ENCODE measurements around the gene SGK2. TPM values are rescaled to one million over a fixed set of nuclear protein-coding genes. Genes with fewer than 3 reads are reported as not detected.

Gene SGK2
- total RNA-seq, 2 experiments from 2014 or later, result 0.41 to 0.48 TPM

- peaks cover 25% of the 10 kb centered on the region for H3K36me3 ChIP-seq (ENCODE audit: insufficient read depth, low read length)
- no TSS peak for BruUV-seq (replicated peaks)
Observed at GRCh38 chr20:43520074-43520630, 38.7 kb upstream of the SGK2 start.

GRCh38 chr20:43525021-43525420, 33.8 kb upstream of the SGK2 start:
- Histone ChIP-seq H3K27ac (ENCODE audit: low read depth, low read length, poor library complexity, severe bottlenecking) (no peak overlapping the region), H3K79me2 (ENCODE audit: insufficient read depth, low read depth, low read length) (no peaks in the 10 kb centered on the region), H2AFZ (ENCODE audit: low read length) (no peak overlapping the region), H3K4me3 (ENCODE audit: low read depth, low read length, poor library complexity, severe bottlenecking) (no peak overlapping the region), H4K20me1 (ENCODE audit: insufficient read depth, low read length) (no peaks in the 10 kb centered on the region), H3K36me3 (ENCODE audit: insufficient read depth, low read length) (peaks cover 8% of the 10 kb centered on the region), H3K9me3 (ENCODE audit: low read length) (no peaks in the 10 kb centered on the region), H3K4me1 (ENCODE audit: insufficient read depth, low read length, poor library complexity, severe bottlenecking) (no peaks in the 10 kb centered on the region), H3K4me2 (ENCODE audit: low read length) (no peak overlapping the region), H3K9me2 (ENCODE audit: insufficient read depth, low read length) (no peaks in the 10 kb centered on the region)
- intact Hi-C loops (cut with micrococcal nuclease; ENCODE audit: unreplicated experiment), result no loop called here
- CTCF ChIA-PET (ENCODE audit: unreplicated experiment), result no interaction called here
- DNase-seq (ENCODE audit: low spot score), result no peak
- no peak for TF ChIP-seq EZH2phosphoT487 (IDR thresholded peaks at IDR 0.05; ENCODE audit: borderline replicate concordance, low read depth, low read length)
- TF ChIP-seq CTCF (conservative IDR thresholded peaks at IDR 0.05; ENCODE audit: low read length), result no peak
- POLR2A ChIA-PET, result interaction anchor here (0.5 kb wide), 1 partner anchor 66 kb away, joined by 4 read pairs; the partner anchor contains the start of gene IFT52
- BruUV-seq (replicated peaks), result no TSS peak

More at GRCh38 chr20:43520074-43520630, 38.7 kb upstream of the SGK2 start:
- H4K20me1 ChIP-seq (ENCODE audit: insufficient read depth, low read length), result no peaks in the 10 kb centered on the region
- intact Hi-C loops (cut with micrococcal nuclease; ENCODE audit: unreplicated experiment), result no loop called here
- H3K4me3 ChIP-seq (ENCODE audit: low read depth, low read length, poor library complexity, severe bottlenecking), result no peak overlapping the region
- no peak overlapping the region for H2AFZ ChIP-seq (ENCODE audit: low read length)
- H3K27ac ChIP-seq (ENCODE audit: low read depth, low read length, poor library complexity, severe bottlenecking), result no peak overlapping the region
- no peaks in the 10 kb centered on the region for H3K9me3 ChIP-seq (ENCODE audit: low read length)
- no peak for TF ChIP-seq CTCF (conservative IDR thresholded peaks at IDR 0.05; ENCODE audit: low read length)
- TF ChIP-seq EZH2phosphoT487 (IDR thresholded peaks at IDR 0.05; ENCODE audit: borderline replicate concordance, low read depth, low read length), result no peak
- peaks cover 4% of the 10 kb centered on the region; the same call in 1 of the 2 replicates for H3K79me2 ChIP-seq (ENCODE audit: insufficient read depth, low read depth, low read length)
- DNase-seq (ENCODE audit: low spot score), result no peak
- no peak overlapping the region for H3K4me2 ChIP-seq (ENCODE audit: low read length)
- peaks cover 9% of the 10 kb centered on the region for H3K4me1 ChIP-seq (ENCODE audit: insufficient read depth, low read length, poor library complexity, severe bottlenecking)
- ChIA-PET CTCF (ENCODE audit: unreplicated experiment) (no interaction called here), POLR2A (no interaction called here)
- H3K9me2 ChIP-seq (ENCODE audit: insufficient read depth, low read length), result no peaks in the 10 kb centered on the region

- Histone ChIP-seq H4K20me1 (ENCODE audit: insufficient read depth, low read length) (no peaks in the 10 kb centered on the region), H3K79me2 (ENCODE audit: insufficient read depth, low read depth, low read length) (no peaks in the 10 kb centered on the region), H3K36me3 (ENCODE audit: insufficient read depth, low read length) (no peaks in the 10 kb centered on the region), H3K9me3 (ENCODE audit: low read length) (no peaks in the 10 kb centered on the region), H3K4me1 (ENCODE audit: insufficient read depth, low read length, poor library complexity, severe bottlenecking) (no peaks in the 10 kb centered on the region), H3K27ac (ENCODE audit: low read depth, low read length, poor library complexity, severe bottlenecking) (no peak overlapping the region), H3K4me3 (ENCODE audit: low read depth, low read length, poor library complexity, severe bottlenecking) (no peak overlapping the region), H3K4me2 (ENCODE audit: low read length) (no peak overlapping the region), H2AFZ (ENCODE audit: low read length) (no peak overlapping the region), H3K9me2 (ENCODE audit: insufficient read depth, low read length) (no peaks in the 10 kb centered on the region)
- no peak for DNase-seq (ENCODE audit: low spot score)
- TF ChIP-seq CTCF (conservative IDR thresholded peaks at IDR 0.05; ENCODE audit: low read length), result no peak
- no peak for TF ChIP-seq EZH2phosphoT487 (IDR thresholded peaks at IDR 0.05; ENCODE audit: borderline replicate concordance, low read depth, low read length)
- no TSS peak for BruUV-seq (replicated peaks)
- POLR2A ChIA-PET, result no interaction called here
- intact Hi-C loops (cut with micrococcal nuclease; ENCODE audit: unreplicated experiment), result no loop called here
- CTCF ChIA-PET (ENCODE audit: unreplicated experiment), result no interaction called here
Observed at GRCh38 chr20:43528258-43528875, 30.5 kb upstream of the SGK2 start.
